ENCODE results near the gene PPP1R27. TPM values are rescaled to one million over a fixed set of nuclear protein-coding genes. Genes with fewer than 3 reads are reported as not detected.

PPP1R27 gene
- polyA plus RNA-seq, 2 of the 4 experiments (the other 2 are of a cell fraction), result 0.09 TPM; not detected in 1

DNA sequence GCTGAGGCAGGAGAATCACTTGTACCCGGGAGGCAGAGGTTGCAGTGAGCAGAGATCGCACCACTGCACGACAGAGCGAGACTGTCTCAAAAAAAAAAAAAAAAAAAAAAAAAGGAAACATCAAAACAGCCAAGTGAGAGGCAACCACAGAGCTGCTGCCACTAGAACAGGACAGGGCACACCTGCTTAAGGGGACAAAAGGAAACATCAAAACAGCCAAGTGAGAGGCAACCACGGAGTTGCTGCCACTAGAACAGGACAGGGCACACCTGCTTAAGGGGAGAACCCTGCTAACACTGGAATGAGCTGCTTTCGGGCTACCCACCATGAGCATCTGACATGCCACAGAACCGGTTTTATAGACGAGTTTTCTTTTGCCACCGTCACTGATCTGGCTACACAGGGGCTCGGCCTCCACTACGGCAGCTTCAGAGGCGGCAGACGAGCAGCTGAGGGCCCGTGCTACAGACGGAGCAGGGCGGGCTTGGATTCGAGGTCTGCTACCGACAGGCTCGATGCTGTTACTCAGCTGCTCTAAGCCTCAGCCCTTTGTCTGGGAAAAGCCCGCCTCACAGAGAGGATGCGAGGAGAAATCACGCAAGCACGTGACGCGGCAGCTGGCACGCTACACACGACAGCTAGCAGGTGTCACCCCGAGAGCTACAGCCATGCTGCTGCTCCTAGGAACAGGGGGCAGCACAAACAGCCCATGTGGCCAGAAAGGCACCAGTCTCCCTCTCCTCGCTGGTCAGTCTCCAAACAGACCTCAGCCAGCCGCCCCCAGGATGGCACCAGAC lies 23.5 kb upstream of the PPP1R27 start:
- H3K4me2 ChIP-seq, result peak overlapping the region; percentile 87
- H3K4me3 ChIP-seq, result peak overlapping the region; percentile 88; the same call in 2 of the 3 replicates
- H3K9me3 ChIP-seq, result no peaks in the 10 kb centered on the region
- DNase-seq (ENCODE audit: low read depth in 1 of 2, low spot score in 1 of 2) (no peak), FAIRE-seq (no peak), ATAC-seq (no peak)
- WGBS (ENCODE audit: missing lambda C conversion rate), result 88% methylated on average over 27 of the region's 30 CpGs
- H3K27ac ChIP-seq, result peak overlapping the region in 1 of 2 experiments; percentile 94; a peak in 3 of 6 replicates
- peaks cover 27% of the 10 kb centered on the region for H3K4me1 ChIP-seq
- POLR2A ChIA-PET, result no interaction called here
- CTCF ChIA-PET, result interaction anchor here (0.7 to 2.6 kb wide), 6 partner anchors 11 to 155 kb away, joined by 3 to 15 read pairs (median 4); partner anchors contain the start of gene MRPL12
- TF ChIP-seq MYC (IDR thresholded peaks at IDR 0.05; ENCODE audit: borderline replicate concordance, low read length) (no peak), MAZ (IDR thresholded peaks at IDR 0.05; ENCODE audit: borderline replicate concordance, low read depth, low read length) (no peak)

DNA sequence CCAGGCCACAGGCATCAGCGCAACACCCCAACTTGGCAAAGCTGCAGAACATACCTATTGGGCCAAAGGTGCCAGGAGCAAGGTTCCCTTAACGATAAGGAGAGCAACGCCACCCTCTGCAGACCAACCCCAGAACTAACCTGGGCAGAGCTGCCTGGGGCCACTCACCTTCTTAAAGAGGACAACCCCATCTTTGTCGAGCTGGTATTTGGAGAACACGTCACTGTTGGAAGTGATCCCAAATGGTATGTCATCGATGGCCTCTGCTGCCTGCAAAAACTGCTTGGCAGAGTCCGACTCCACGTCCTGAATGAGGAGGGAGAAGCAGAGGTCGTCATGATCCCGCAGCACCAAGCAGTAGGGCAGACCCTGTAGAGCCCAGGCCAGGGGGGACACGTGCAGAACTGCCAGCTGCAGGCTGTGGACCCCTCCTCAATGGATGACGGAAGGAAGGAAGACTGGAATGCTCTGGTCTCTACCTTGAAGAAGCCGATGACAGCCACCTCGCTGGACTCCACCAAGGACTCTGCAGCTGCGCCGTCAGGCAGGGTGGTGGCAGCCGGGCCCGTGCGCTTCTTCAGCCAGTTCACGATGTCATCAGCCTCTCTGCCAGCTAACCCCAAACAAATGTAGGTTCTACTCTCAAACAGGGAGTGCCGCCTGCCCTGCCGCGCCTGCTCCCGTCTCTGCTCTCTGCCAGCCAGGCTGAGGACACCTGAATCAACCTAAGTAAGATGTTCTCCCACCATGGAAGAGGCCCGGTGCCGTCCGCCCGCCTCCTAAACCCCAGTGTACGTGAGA lies 20.3 kb upstream of the PPP1R27 start:
- peak; percentile 32 to 50; a peak in 4 of 6 replicates for ATAC-seq
- TF ChIP-seq RAD21 (conservative IDR thresholded peaks at IDR 0.05 in 1 of 2, IDR thresholded peaks at IDR 0.05 in 1 of 2), result peak in 1 of 2 experiments; percentile 47; a peak in 3 of 5 replicates
- TF ChIP-seq NFE2L2 (conservative IDR thresholded peaks at IDR 0.05; ENCODE audit: low read length), result no peak
- no peak for TF ChIP-seq REST (IDR thresholded peaks at IDR 0.05)
- CTCF ChIA-PET, result interaction anchor here (0.6 to 12.1 kb wide), 12 partner anchors 8 to 170 kb away, joined by 3 to 96 read pairs (median 4); no protein-coding TSS in a partner anchor
- H3K4me3 ChIP-seq, result no peak overlapping the region
- POLR2A ChIA-PET, result interaction anchor here (0.5 to 1.4 kb wide), 7 partner anchors 10 to 556 kb away, joined by 3 to 7 read pairs (median 3); partner anchors contain the start of genes MCRIP1 and SLC25A10
- H3K9me3 ChIP-seq, result no peaks in the 10 kb centered on the region
- no peak for FAIRE-seq
- DNase-seq (ENCODE audit: low read depth in 1 of 2, low spot score in 1 of 2), result no peak
- WGBS (ENCODE audit: missing lambda C conversion rate), result 89% methylated on average over 29 of the region's 29 CpGs
- H3K4me2 ChIP-seq, result no peak overlapping the region
- H3K4me1 ChIP-seq, result peaks cover 12% of the 10 kb centered on the region; the same call in 2 of the 3 replicates
- no peak overlapping the region for H3K27ac ChIP-seq

DNA sequence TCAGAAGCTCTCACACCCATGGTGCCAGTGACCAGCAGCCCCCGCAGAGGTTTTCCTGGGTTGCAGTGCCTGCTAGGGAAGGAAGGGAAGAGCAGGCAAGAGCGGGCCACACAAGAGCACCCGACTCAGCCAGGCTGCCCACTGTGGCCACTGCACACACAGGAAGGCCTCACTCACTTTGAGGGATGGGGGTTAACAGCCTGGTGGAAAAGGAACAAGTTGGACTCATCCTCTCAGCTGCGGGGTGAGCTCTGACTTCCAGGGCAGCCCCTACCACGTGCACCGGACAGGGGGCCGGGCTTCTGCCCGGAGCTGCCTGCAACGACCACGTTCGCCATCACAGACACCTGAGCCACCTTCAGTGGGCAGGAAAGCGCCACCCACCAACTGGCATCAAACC lies 17.4 kb upstream of the PPP1R27 start:
- no peaks in the 10 kb centered on the region for H3K9me3 ChIP-seq
- no peak overlapping the region for H3K4me2 ChIP-seq
- WGBS (ENCODE audit: missing lambda C conversion rate), result 90% methylated on average over 12 of the region's 12 CpGs
- DNase-seq (ENCODE audit: low read depth in 1 of 2, low spot score in 1 of 2), result no peak
- POLR2A ChIA-PET, result interaction anchor here (1.0 to 1.5 kb wide), 2 partner anchors 9 to 19 kb away, joined by 4 to 7 read pairs; partner anchors contain the start of genes MCRIP1 and P4HB
- no peak for FAIRE-seq
- TF ChIP-seq CHD4 (IDR thresholded peaks at IDR 0.05; ENCODE audit: borderline replicate concordance) (no peak), MAX (IDR thresholded peaks at IDR 0.05) (no peak), POLR2AphosphoS2 (conservative IDR thresholded peaks at IDR 0.05; ENCODE audit: low read length) (no peak), TFCP2L1 (CRISPR knock-in tag; IDR thresholded peaks at IDR 0.05) (no peak), FOSL2 (IDR thresholded peaks at IDR 0.05) (no peak), FOSL2 (CRISPR knock-in tag; IDR thresholded peaks at IDR 0.05) (no peak)
- CTCF ChIA-PET, result interaction anchor here (0.7 to 12.1 kb wide), 7 partner anchors 8 to 178 kb away, joined by 3 to 96 read pairs (median 3); no protein-coding TSS in a partner anchor
- H3K4me3 ChIP-seq, result no peak overlapping the region
- H3K27ac ChIP-seq, result no peak overlapping the region
- no peaks in the 10 kb centered on the region for H3K4me1 ChIP-seq
- 0 out of 6 replicates have a peak, but pooled peaks of 1 of the 2 experiments have one; percentile 28 for ATAC-seq

Data from A549 (cell line).